ENCODE data around the gene GAS7. TPM values are rescaled to one million over a fixed set of nuclear protein-coding genes. Genes with fewer than 3 reads are reported as not detected.

Gene GAS7
- polyA plus RNA-seq (ENCODE audit: low read depth in 6 of 6), result 1 to 10 TPM in 5 of 6 donors, not detected in 1; 1.1 to 3.6 (median 1.8) TPM

DNA sequence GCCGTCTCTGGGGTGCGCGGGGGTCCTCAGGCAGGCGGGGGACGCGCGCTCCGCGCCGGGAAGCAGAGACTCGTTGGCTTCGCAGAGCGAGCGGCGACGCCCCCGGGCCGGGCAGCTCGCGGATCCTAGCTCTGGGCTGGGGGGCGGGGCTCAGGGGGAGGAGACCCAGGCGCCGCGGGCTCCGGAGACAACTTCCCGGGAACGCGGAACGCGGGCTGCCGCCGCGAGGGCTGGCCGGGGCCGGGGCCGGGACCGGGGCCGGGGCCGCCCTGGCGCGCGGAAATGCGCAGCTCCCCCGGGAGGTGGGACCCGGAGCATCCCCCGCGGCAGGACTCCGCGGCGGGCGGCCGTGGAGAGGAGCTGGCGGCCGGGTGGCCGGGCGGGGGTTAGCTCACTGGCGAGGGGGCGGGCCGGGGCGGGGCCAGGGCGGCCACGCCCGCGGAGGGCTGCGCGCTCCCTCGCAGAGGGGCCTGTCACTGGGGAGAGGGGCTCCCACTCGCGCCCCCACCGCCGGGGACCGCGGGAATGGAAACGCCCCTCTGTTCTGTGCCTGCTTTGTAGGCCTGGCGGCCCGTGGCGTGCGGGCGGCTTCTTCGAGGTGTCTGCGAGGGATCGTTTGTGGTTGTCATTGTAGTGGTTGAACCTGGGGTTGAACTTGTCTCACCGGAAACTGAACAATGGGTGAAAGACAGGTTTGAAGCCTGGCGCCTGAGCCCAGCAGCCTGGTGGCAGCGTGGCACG is at the start of gene GAS7:
GAS7 (minus strand) TSS at position 98 of the 741 bp plus-strand sequence.
- H3K27me3 Mint-ChIP-seq, result peaks cover 6 to 16% (median 7%) of the 10 kb centered on the region in 3 donors
- peaks cover under 1 to 17% (median 10%) of the 10 kb centered on the region in 7 donors for H3K9me3 Mint-ChIP-seq
- peak within 1 kb of the TSS in 3 of 6 donors; percentile 5 to 92 (median 91) for H3K27ac Mint-ChIP-seq
- peaks cover 3 to 12% of the 10 kb centered on the region in 2 donors for H3K36me3 Mint-ChIP-seq
- H3K4me1 Mint-ChIP-seq, result peaks cover 4 to 19% (median 6%) of the 10 kb centered on the region in 3 donors
- DNase-seq (peak; percentile 48), ATAC-seq (ENCODE audit: low read depth in 2 of 2) (peak; percentile 67 to 68)
- H3K4me3 Mint-ChIP-seq, result peak within 1 kb of the TSS; percentile 59 to 93 (median 88)

GRCh38 chr17:10247810-10248209 is 49.4 kb upstream of the GAS7 start:
- DNase-seq (no peak), ATAC-seq (ENCODE audit: low read depth in 2 of 2) (no peak)
- Mint-ChIP-seq H3K27me3 (peaks cover 3 to 24% (median 11%) of the 10 kb centered on the region in 3 donors), H3K4me3 (no peak overlapping the region), H3K36me3 (peaks cover 0 to 8% of the 10 kb centered on the region in 2 donors), H3K27ac (peak overlapping the region in 1 of 6 donors; percentile 8), H3K9me3 (peaks cover 0 to 3% (median 0%) of the 10 kb centered on the region in 7 donors), H3K4me1 (peaks cover 6 to 11% (median 6%) of the 10 kb centered on the region in 3 donors)

GRCh38 chr17:10243883-10244844 is 45.8 kb upstream of the GAS7 start:
- Mint-ChIP-seq H3K27ac (peak overlapping the region in 1 of 6 donors; percentile 27), H3K36me3 (peaks cover 0 to 15% of the 10 kb centered on the region in 2 donors), H3K4me3 (no peak overlapping the region), H3K27me3 (peaks cover 0 to 20% (median 19%) of the 10 kb centered on the region in 3 donors), H3K4me1 (no peaks in the 10 kb centered on the region), H3K9me3 (peaks cover 0 to 9% (median 0%) of the 10 kb centered on the region in 7 donors)
- DNase-seq (no peak), ATAC-seq (ENCODE audit: low read depth in 2 of 2) (no peak)

DNA sequence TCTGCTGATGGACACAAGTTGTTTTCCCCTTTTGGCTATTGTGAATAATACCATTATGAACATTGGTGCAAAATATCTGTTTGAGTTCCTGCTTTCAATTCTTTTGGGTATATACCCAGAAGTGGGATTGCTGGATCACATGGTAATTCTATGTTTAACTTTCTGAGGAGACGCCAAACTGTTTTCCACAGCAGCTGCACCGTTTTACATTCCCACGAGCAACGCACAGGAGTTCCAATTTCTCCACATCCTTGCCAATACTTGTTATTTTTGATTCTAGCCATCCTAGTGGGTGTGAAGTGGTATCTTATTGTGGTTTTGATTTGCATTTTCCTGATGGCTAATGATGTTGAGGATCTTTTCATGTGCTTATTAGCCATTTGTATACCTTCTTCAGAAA is 43.4 kb upstream of the GAS7 start:
- Mint-ChIP-seq H3K4me1 (no peaks in the 10 kb centered on the region), H3K27ac (no peak overlapping the region), H3K36me3 (peaks cover 0 to 7% of the 10 kb centered on the region in 2 donors), H3K9me3 (peaks cover 0 to 9% (median 0%) of the 10 kb centered on the region in 7 donors), H3K27me3 (peaks cover 0 to 8% (median 6%) of the 10 kb centered on the region in 3 donors), H3K4me3 (no peak overlapping the region)
- DNase-seq (no peak), ATAC-seq (ENCODE audit: low read depth in 2 of 2) (no peak)

DNA sequence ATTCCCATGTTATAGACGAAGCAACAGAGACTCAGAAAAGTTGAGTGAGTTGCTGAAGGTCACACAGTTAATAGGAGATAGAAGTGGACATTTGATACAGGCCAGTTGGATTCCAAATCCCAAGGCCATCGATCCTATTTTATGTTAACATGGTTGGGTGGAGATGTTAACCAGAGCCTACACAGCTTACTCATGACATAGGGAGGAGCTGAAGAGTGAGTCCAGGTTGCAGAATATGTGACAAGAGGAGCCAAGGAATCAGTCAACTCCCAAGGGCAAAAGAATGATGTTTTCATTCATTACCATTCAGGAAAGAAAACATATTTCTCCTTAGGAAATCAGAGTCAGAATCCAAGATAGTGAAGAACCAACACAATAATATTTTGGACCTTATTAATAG is 40.3 kb upstream of the GAS7 start:
- peaks cover 0 to 7% of the 10 kb centered on the region in 2 donors for H3K36me3 Mint-ChIP-seq
- DNase-seq (no peak), ATAC-seq (ENCODE audit: low read depth in 2 of 2) (no peak)
- H3K9me3 Mint-ChIP-seq, result peaks cover 0 to 9% (median 0%) of the 10 kb centered on the region in 7 donors
- no peak overlapping the region for H3K4me3 Mint-ChIP-seq
- H3K27ac Mint-ChIP-seq, result no peak overlapping the region
- H3K4me1 Mint-ChIP-seq, result no peaks in the 10 kb centered on the region
- H3K27me3 Mint-ChIP-seq, result peaks cover 0 to 8% (median 0%) of the 10 kb centered on the region in 3 donors

GRCh38 chr17:10234033-10234432 is 35.6 kb upstream of the GAS7 start:
- no peaks in the 10 kb centered on the region for H3K36me3 Mint-ChIP-seq
- peak overlapping the region in 1 of 6 donors; percentile 48 for H3K27ac Mint-ChIP-seq

DNA sequence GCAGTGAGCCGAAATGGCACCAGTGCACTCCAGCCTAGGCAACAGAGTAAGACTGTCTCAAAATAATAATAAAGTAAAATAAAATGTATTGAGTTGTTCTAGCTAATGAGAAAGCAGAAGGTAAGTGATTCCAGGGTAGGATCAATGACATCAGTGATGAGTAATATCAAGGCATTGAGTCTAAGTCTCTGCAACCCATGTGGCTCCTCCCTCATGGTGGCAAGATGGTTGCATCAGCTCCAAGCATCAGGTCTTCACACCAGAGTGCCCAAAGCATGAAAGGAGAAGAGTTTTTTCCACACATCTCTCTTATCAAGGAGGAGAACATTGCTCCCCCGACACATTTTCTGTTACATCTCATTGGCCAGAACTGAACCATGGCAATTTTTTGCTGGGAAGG is 34.8 kb upstream of the GAS7 start:
- DNase-seq, result no peak
- no peaks in the 10 kb centered on the region for H3K4me1 Mint-ChIP-seq
- H3K36me3 Mint-ChIP-seq, result no peaks in the 10 kb centered on the region
- no peaks in the 10 kb centered on the region for H3K27me3 Mint-ChIP-seq
- peaks cover 0 to 6% (median 2%) of the 10 kb centered on the region in 7 donors for H3K9me3 Mint-ChIP-seq
- ATAC-seq (ENCODE audit: low read depth in 2 of 2), result no peak
- no peak overlapping the region for H3K27ac Mint-ChIP-seq
- H3K4me3 Mint-ChIP-seq, result no peak overlapping the region

More at GRCh38 chr17:10234033-10234432, 35.6 kb upstream of the GAS7 start:
- no peak overlapping the region for H3K4me3 Mint-ChIP-seq
- no peak for DNase-seq
- no peaks in the 10 kb centered on the region for H3K4me1 Mint-ChIP-seq
- no peaks in the 10 kb centered on the region for H3K27me3 Mint-ChIP-seq
- no peak for ATAC-seq (ENCODE audit: low read depth in 2 of 2)
- peaks cover 0 to 6% (median 2%) of the 10 kb centered on the region in 7 donors for H3K9me3 Mint-ChIP-seq

GRCh38 chr17:10229181-10229580 is 30.8 kb upstream of the GAS7 start:
- Mint-ChIP-seq H3K36me3 (no peaks in the 10 kb centered on the region), H3K4me3 (no peak overlapping the region), H3K9me3 (peaks cover 0 to 6% (median 2%) of the 10 kb centered on the region in 7 donors), H3K27me3 (no peaks in the 10 kb centered on the region), H3K4me1 (peaks cover 0 to 6% (median 5%) of the 10 kb centered on the region in 3 donors), H3K27ac (no peak overlapping the region)
- ATAC-seq (ENCODE audit: low read depth in 2 of 2) (no peak), DNase-seq (no peak)

GRCh38 chr17:10226930-10227695 is 28.7 kb upstream of the GAS7 start:
- Mint-ChIP-seq H3K27ac (peak overlapping the region in 2 of 6 donors; percentile 39 to 56), H3K9me3 (peaks cover 0 to 15% (median 3%) of the 10 kb centered on the region in 7 donors), H3K27me3 (no peaks in the 10 kb centered on the region), H3K4me3 (no peak overlapping the region), H3K36me3 (no peaks in the 10 kb centered on the region), H3K4me1 (peaks cover 0 to 6% (median 5%) of the 10 kb centered on the region in 3 donors)
- DNase-seq (peak; percentile 52), ATAC-seq (ENCODE audit: low read depth in 2 of 2) (peak; percentile 71 to 85)

GRCh38 chr17:10224582-10225195 is 26.3 kb upstream of the GAS7 start:
- no peaks in the 10 kb centered on the region for H3K27me3 Mint-ChIP-seq
- peaks cover 2 to 5% of the 10 kb centered on the region in 2 donors for H3K36me3 Mint-ChIP-seq
- no peak for ATAC-seq (ENCODE audit: low read depth in 2 of 2)
- H3K4me3 Mint-ChIP-seq, result no peak overlapping the region
- DNase-seq, result no peak
- peaks cover 0 to 6% (median 5%) of the 10 kb centered on the region in 3 donors for H3K4me1 Mint-ChIP-seq
- peak overlapping the region in 2 of 6 donors; percentile 22 to 26 for H3K27ac Mint-ChIP-seq
- H3K9me3 Mint-ChIP-seq, result peaks cover 0 to 17% (median 6%) of the 10 kb centered on the region in 7 donors

- no peak for DNase-seq
- peaks cover 2 to 30% (median 10%) of the 10 kb centered on the region in 7 donors for H3K9me3 Mint-ChIP-seq
- H3K4me1 Mint-ChIP-seq, result no peaks in the 10 kb centered on the region
- H3K36me3 Mint-ChIP-seq, result peaks cover 5 to 9% of the 10 kb centered on the region in 2 donors
- no peak for ATAC-seq (ENCODE audit: low read depth in 2 of 2)
- H3K27me3 Mint-ChIP-seq, result no peaks in the 10 kb centered on the region
- H3K27ac Mint-ChIP-seq, result no peak overlapping the region
- peak overlapping the region in 1 of 8 donors; percentile 60 for H3K4me3 Mint-ChIP-seq
These were observed 20.8 kb upstream of the GAS7 start for GRCh38 chr17:10219193-10219592.

DNA sequence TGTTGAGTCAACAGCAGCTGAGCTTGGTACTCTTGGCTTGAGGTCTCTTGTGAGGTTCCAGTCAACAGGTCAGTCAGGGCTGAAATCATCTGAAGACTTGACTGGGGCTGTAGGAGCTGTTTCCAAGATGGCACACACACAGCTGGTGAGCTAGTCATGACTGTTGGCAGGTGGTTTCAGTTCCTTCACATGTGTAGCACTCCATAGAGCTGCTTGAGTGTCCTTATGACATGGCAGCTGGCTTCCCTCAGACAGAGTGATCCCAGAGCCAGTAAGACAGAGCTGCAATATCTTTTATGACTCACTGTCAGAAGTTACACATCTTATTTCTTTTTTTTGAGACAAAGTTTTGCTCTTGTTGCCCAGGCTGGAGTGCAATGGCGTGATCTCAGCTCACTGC is 19.5 kb upstream of the GAS7 start:
- Mint-ChIP-seq H3K36me3 (peaks cover 5 to 9% of the 10 kb centered on the region in 2 donors), H3K27me3 (no peaks in the 10 kb centered on the region), H3K4me3 (no peak overlapping the region), H3K4me1 (no peaks in the 10 kb centered on the region), H3K27ac (no peak overlapping the region), H3K9me3 (peaks cover 0 to 26% (median 8%) of the 10 kb centered on the region in 7 donors)
- DNase-seq (no peak), ATAC-seq (ENCODE audit: low read depth in 2 of 2) (no peak)

Data from naive B cell (primary cell).